HEK293 (cell line): ENCODE results near the gene TESK1.

Source experiments
- CTCF ChIA-PET: fragments of 350-600 bp; formaldehyde crosslinking; extraction: SDS; loops from one replicate; lab custom pipeline; 2021; ENCODE audit warnings: antibody characterized with exemption; lab: Yijun Ruan, JAX
- POLR2A ChIA-PET: fragments of 300-600 bp; formaldehyde crosslinking; extraction: SDS; loops from one replicate; lab custom pipeline; 2020; ENCODE audit warnings: antibody characterized with exemption, inconsistent platforms; lab: Yijun Ruan, JAX
- H3K27ac ChIP-seq: fragments of 200-500 bp; sonication (Bioruptor generic); 2 replicates; pipeline ENCODE4 v1.5.1; 2014; ENCODE audit warnings: low read depth, low read length, control low read depth, inconsistent platforms; ENCODE audit errors: extremely low read depth
- H3K36me3 ChIP-seq, 2 experiments: fragments of 200-500 bp in 1 of 2; sonication (Bioruptor generic) in 1 of 2; 1 replicate in 1 of 2; 2 replicates in 1 of 2; pipeline ENCODE4 v1.5.1; 2014 to 2017; ENCODE audit warnings: inconsistent platforms in 2 of 2, low read length in 2 of 2; ENCODE audit not compliant: control insufficient read depth in 2 of 2, insufficient read depth in 1 of 2
- H3K4me1 ChIP-seq: fragments of 200-500 bp; sonication (Bioruptor generic); 2 replicates; pipeline ENCODE4 v1.5.1; 2014; ENCODE audit warnings: mild to moderate bottlenecking, low read length, inconsistent platforms; ENCODE audit not compliant: control insufficient read depth, insufficient read depth
- H3K4me3 ChIP-seq: 2 replicates; pipeline ENCODE4 v1.5.1; 2011; ENCODE audit warnings: low read depth, mild to moderate bottlenecking, control low read depth, low read length, moderate library complexity
- H3K9me3 ChIP-seq: fragments of 200-500 bp; sonication (Bioruptor generic); 2 replicates; pipeline ENCODE4 v1.5.1; 2014; ENCODE audit warnings: low read depth, low read length, inconsistent platforms; ENCODE audit not compliant: control insufficient read depth, insufficient read depth
- ATF2 ChIP-seq: fragments of 450-650 bp; formaldehyde crosslinking; IDR thresholded peaks from 2 replicates; pipeline ENCODE4 v1.5.1; 2016; ENCODE audit warnings: missing biosample characterization, missing genetic modification characterization, low read depth
- HOXD13 ChIP-seq: sonication (generic); formaldehyde crosslinking; IDR thresholded peaks from 2 replicates; pipeline ENCODE4 v1.8.0; 2022; ENCODE audit warnings: missing genetic modification reagents, borderline replicate concordance
- SCRT2 ChIP-seq: fragments of 450-650 bp; formaldehyde crosslinking; IDR thresholded peaks from 2 replicates; pipeline ENCODE4 v1.5.1; 2016; ENCODE audit warnings: missing biosample characterization, missing genetic modification characterization
- TCF7L2 ChIP-seq: IDR thresholded peaks from 2 replicates; pipeline ENCODE4 v1.6.1; 2011; ENCODE audit warnings: low read depth, mild to moderate bottlenecking, inconsistent platforms, low read length, moderate library complexity, borderline replicate concordance
- ZBTB44 ChIP-seq: fragments of 450-650 bp; IDR thresholded peaks from 2 replicates; pipeline ENCODE4 v1.5.1; 2018; ENCODE audit warnings: missing biosample characterization, mild to moderate bottlenecking, missing genetic modification characterization
- ZBTB49 ChIP-seq: fragments of 450-650 bp; formaldehyde crosslinking; IDR thresholded peaks from 2 replicates; pipeline ENCODE4 v1.5.1; 2016; ENCODE audit warnings: missing biosample characterization, missing genetic modification characterization, low read depth
- ZFHX2 ChIP-seq: fragments of 450-650 bp; formaldehyde crosslinking; conservative IDR thresholded peaks from 2 replicates; pipeline ENCODE4 v1.5.1; 2016; ENCODE audit warnings: missing biosample characterization, missing genetic modification characterization
- ZNF157 ChIP-seq: fragments of 450-650 bp; formaldehyde crosslinking; IDR thresholded peaks from 2 replicates; pipeline ENCODE4 v1.5.1; 2016; ENCODE audit warnings: missing biosample characterization, missing genetic modification characterization
- ZNF221 ChIP-seq: fragments of 450-650 bp; formaldehyde crosslinking; IDR thresholded peaks from 2 replicates; pipeline ENCODE4 v1.5.1; 2017; ENCODE audit warnings: missing biosample characterization, missing genetic modification characterization, borderline replicate concordance
- ZNF239 ChIP-seq: fragments of 450-650 bp; formaldehyde crosslinking; IDR thresholded peaks from 2 replicates; pipeline ENCODE4 v1.5.1; 2016; ENCODE audit warnings: missing biosample characterization, missing genetic modification characterization
- ZNF416 ChIP-seq: fragments of 450-650 bp; formaldehyde crosslinking; IDR thresholded peaks from 2 replicates; pipeline ENCODE4 v1.5.1; 2016; ENCODE audit warnings: missing biosample characterization, missing genetic modification characterization
- ZNF423 ChIP-seq: fragments of 450-650 bp; formaldehyde crosslinking; IDR thresholded peaks from 2 replicates; pipeline ENCODE4 v1.5.1; 2016; ENCODE audit warnings: missing biosample characterization, missing genetic modification characterization
- ZNF510 ChIP-seq: fragments of 450-650 bp; formaldehyde crosslinking; IDR thresholded peaks from 2 replicates; pipeline ENCODE4 v1.5.1; 2018; ENCODE audit warnings: mild to moderate bottlenecking, missing genetic modification characterization, missing biosample characterization; ENCODE audit not compliant: insufficient replicate concordance
- ZNF658 ChIP-seq: fragments of 450-650 bp; formaldehyde crosslinking; IDR thresholded peaks from 2 replicates; pipeline ENCODE4; 2016; ENCODE audit warnings: missing biosample characterization, missing genetic modification characterization
- ZNF785 ChIP-seq: fragments of 450-650 bp; formaldehyde crosslinking; IDR thresholded peaks from 2 replicates; pipeline ENCODE4 v1.5.1; 2016; ENCODE audit warnings: missing biosample characterization, missing genetic modification characterization
- TF ChIP-seq, protein P1 (sequence below): fragments of 450-650 bp; formaldehyde crosslinking; IDR thresholded peaks from 2 replicates; pipeline ENCODE4 v1.5.1; 2016; ENCODE audit warnings: missing biosample characterization, missing genetic modification characterization

TESK1 gene

GRCh38 chr9:35618854-35619799 is 14.1 kb downstream of the TESK1 start:
- Histone ChIP-seq H3K9me3 (no peaks in the 10 kb centered on the region), H3K27ac (no peak overlapping the region), H3K36me3 (no peaks in the 10 kb centered on the region), H3K4me3 (no peak overlapping the region)
- POLR2A ChIA-PET = interaction anchor here (0.8 kb wide), 1 partner anchor 41 kb away, joined by 3 read pairs; no protein-coding TSS in a partner anchor
- TF ChIP-seq ZNF510 (tag by site-specific recombination) (no peak), ZNF157 (no peak), ATF2 (tag by site-specific recombination) (no peak), TCF7L2 (no peak), ZNF221 (tag by site-specific recombination) (no peak), ZNF658 (tag by site-specific recombination) (no peak), ZBTB44 (tag by site-specific recombination) (no peak), ZNF239 (tag by site-specific recombination) (no peak), SCRT2 (tag by site-specific recombination) (no peak), HOXD13 (CRISPR knock-in tag) (no peak), ZNF423 (tag by site-specific recombination) (no peak), ZNF416 (tag by site-specific recombination) (no peak)
- TF ChIP-seq, all 188 proteins: peak for 0
- CTCF ChIA-PET = interaction anchor here (1.1 to 2.7 kb wide), 3 partner anchors 8 to 28 kb away, joined by 3 to 18 read pairs (median 14); no protein-coding TSS in a partner anchor
- H3K4me1 ChIP-seq = no peaks in the 10 kb centered on the region

DNA sequence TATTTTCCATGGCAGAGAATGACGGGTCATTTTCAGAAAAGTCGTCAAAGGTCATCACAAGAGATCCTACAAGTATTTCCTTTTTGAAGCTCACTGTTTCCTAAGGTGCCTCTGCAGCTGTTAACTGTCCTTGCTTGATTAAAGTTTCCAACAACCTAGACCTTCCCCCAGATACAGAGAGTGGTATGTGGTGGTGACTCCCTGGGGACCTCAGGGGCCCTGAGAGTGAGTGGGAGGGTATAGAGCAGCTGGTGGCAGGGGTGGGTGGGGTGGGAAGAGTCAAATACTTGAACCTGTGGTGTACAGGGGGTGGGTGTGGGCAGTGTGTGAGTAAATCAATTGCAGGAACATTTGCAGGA is 14.7 kb downstream of the TESK1 start:
- no peak for TF ChIP-seq ZNF785 (tag by site-specific recombination)
- TF ChIP-seq, protein P1, sequence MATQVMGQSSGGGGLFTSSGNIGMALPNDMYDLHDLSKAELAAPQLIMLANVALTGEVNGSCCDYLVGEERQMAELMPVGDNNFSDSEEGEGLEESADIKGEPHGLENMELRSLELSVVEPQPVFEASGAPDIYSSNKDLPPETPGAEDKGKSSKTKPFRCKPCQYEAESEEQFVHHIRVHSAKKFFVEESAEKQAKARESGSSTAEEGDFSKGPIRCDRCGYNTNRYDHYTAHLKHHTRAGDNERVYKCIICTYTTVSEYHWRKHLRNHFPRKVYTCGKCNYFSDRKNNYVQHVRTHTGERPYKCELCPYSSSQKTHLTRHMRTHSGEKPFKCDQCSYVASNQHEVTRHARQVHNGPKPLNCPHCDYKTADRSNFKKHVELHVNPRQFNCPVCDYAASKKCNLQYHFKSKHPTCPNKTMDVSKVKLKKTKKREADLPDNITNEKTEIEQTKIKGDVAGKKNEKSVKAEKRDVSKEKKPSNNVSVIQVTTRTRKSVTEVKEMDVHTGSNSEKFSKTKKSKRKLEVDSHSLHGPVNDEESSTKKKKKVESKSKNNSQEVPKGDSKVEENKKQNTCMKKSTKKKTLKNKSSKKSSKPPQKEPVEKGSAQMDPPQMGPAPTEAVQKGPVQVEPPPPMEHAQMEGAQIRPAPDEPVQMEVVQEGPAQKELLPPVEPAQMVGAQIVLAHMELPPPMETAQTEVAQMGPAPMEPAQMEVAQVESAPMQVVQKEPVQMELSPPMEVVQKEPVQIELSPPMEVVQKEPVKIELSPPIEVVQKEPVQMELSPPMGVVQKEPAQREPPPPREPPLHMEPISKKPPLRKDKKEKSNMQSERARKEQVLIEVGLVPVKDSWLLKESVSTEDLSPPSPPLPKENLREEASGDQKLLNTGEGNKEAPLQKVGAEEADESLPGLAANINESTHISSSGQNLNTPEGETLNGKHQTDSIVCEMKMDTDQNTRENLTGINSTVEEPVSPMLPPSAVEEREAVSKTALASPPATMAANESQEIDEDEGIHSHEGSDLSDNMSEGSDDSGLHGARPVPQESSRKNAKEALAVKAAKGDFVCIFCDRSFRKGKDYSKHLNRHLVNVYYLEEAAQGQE (tag by site-specific recombination) = no peak
- peak; percentile 44 for TF ChIP-seq ZFHX2
- no peak for TF ChIP-seq ZBTB49
- H3K4me1 ChIP-seq = no peaks in the 10 kb centered on the region
- H3K36me3 ChIP-seq = no peaks in the 10 kb centered on the region
- no peak overlapping the region for H3K4me3 ChIP-seq
- ChIA-PET POLR2A (interaction anchor here (0.8 kb wide), 1 partner anchor 41 kb away, joined by 3 read pairs; no protein-coding TSS in a partner anchor), CTCF (interaction anchor here (1.1 to 2.7 kb wide), 3 partner anchors 9 to 27 kb away, joined by 3 to 18 read pairs (median 14); no protein-coding TSS in a partner anchor)
- no peaks in the 10 kb centered on the region for H3K9me3 ChIP-seq
- H3K27ac ChIP-seq = no peak overlapping the region
